B cell (primary cell): ENCODE data around the gene PRAME.

Source experiments
- CTCF ChIP-seq: fragments of 200-600 bp; IDR thresholded peaks from one replicate; pipeline ENCODE4 v1.8.0; 2022; ENCODE audit warnings: antibody characterized with exemption, mild to moderate bottlenecking
- EZH2 ChIP-seq: IDR thresholded peaks from 2 replicates; pipeline ENCODE4 v1.6.1; 2012; ENCODE audit warnings: borderline replicate concordance, low read depth, mild to moderate bottlenecking, moderate library complexity, low read length; ENCODE audit not compliant: insufficient read depth, poor library complexity, severe bottlenecking

GRCh38 chr22:22513619-22514018 is 45.4 kb downstream of the PRAME start:
- TF ChIP-seq CTCF, result no peak
- no peak for TF ChIP-seq EZH2
